SKM-1 treated with dmso at 0.1 percent for 144 hours (cell line): Measurements from ENCODE around the gene DCST1.

Source experiments
- DNase-seq: peaks from one replicate; lab custom pipeline; 2025; ENCODE audit not compliant: unreplicated experiment; lab: John Stamatoyannopoulos, UW

DCST1 gene

DNA sequence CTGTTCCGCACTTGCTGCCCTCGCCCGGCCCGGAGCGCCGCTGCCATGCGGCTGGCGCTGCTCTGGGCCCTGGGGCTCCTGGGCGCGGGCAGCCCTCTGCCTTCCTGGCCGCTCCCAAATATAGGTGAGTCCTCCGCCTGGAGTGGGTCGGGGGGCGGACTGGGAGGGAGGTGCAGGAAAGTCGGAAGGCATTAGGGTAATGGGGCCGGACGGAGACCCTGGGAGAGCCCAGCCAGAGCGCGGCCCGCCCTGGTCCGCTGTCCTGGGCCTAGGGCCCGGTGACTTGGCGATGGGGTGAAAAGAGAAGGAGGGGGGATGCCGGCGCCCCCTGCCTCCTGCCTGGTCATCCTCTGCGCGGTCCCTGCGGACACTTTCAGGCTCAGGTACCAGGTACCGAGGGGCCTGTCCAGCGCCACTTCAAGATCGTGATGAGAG, 17.7 kb downstream of the DCST1 start:
- DNase-seq, result no peak

- peak; percentile 32 for DNase-seq
These were observed 18.3 kb downstream of the DCST1 start for GRCh38 chr1:155051777-155052398.

DNA sequence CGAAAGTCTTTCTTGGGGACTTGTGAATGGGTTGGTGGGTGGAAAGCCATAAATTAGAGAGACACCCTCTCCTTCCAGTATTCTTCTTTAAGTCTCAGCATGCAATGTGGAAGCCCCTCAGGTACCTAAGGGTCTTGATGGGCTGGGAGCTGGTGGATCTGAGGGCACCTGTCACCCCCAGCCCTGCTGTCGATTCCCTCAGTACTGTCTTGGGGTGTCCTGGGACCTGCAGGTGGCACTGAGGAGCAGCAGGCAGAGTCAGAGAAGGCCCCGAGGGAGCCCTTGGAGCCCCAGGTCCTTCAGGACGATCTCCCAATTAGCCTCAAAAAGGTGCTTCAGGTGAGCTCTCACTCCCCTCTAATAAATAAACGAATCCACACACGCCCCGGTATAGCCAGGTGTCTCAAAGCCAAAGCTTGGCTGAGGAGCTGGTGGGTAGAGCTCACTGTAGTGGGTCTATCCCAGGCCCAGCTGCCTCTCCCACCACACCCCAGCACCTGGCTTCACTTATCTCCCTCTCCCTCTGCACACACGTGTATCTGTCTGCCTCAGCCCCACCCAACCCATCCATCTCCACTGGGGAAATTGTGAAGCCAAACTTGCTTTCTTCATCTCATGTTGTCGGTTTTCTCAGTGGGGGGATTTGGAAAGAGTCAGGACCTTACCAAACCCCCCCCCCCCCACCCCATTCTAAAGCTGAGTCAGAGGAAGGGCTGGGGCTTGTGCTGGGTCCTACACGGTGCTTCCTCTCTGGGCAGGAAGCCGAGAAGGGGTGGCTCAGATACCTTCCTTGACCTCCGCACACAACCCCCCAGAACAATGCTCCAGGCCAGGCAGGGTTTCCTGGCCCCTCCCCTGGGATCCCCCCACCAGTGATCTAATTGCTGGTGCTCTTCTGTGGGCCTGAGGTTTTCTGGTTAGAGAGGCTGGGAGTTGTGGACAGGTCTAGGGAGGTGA, 19.1 kb downstream of the DCST1 start:
- peak; percentile 34 for DNase-seq

- DNase-seq, result no peak
These were observed 20.0 kb downstream of the DCST1 start for GRCh38 chr1:155053531-155054105.

DNA sequence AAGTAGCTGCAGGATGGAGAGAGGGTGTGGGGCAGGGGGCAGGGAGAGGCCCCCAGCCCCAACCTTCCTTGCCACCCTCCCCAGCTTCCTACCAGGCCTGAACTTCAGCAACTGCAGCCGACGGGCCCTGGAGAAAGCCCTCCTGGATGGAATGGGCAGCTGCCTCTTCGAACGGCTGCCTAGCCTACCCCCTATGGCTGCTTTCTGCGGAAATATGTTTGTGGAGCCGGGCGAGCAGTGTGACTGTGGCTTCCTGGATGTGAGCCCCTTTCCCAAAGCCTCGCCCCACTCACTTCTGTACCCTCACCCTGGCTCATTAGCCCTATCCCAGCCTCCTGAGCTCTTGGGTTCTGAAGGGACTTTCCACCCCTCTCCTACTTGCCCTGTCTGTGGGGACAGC, 23.5 kb downstream of the DCST1 start:
- DNase-seq, result no peak

DNA sequence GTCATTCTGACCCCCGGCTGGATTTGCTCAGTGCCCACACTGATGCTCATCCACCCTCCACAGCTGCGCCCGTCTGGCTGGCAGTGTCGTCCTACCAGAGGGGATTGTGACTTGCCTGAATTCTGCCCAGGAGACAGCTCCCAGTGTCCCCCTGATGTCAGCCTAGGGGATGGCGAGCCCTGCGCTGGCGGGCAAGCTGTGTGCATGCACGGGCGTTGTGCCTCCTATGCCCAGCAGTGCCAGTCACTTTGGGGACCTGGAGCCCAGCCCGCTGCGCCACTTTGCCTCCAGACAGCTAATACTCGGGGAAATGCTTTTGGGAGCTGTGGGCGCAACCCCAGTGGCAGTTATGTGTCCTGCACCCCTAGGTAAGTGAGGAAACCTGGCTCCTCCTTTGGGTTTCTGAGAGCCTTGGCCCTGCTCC, 24.2 kb downstream of the DCST1 start:
- no peak for DNase-seq

DNA sequence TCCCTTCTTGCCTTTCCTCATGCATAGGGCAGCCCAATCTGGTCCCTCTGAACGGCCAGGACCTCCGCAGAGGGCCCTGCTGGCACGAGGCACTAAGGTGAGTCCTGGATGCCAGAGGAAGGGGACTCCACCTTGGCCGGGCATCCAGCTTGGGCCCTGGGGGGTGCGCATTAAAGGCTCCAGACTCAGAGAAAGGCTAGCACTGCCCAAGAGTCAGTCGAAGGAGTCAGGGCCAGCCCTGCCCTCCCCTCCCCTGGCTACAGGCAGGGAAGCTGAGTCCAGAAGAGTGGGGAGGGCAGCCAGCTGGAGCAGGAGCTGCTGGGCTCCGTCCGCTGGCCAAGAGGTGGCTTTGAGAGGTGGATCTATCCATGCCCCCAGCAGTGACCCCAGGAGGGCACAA, 27.1 kb downstream of the DCST1 start:
- no peak for DNase-seq

- peak; percentile 86 for DNase-seq
These were observed 27.9 kb downstream of the DCST1 start for GRCh38 chr1:155061381-155062150.

- DNase-seq, result no peak
These were observed 28.6 kb downstream of the DCST1 start for GRCh38 chr1:155062151-155062686.

- DNase-seq, result no peak
These were observed 29.2 kb downstream of the DCST1 start for GRCh38 chr1:155062702-155063411.

- peak; percentile 99 for DNase-seq
These were observed 30.0 kb downstream of the DCST1 start, which contains the start of gene EFNA4 for GRCh38 chr1:155063550-155064110. TSS of gene EFNA4 (plus strand) at chr1:155063740. CDS start at chr1:155063824, 84 bp downstream.

GRCh38 chr1:155064111-155064831, 30.6 kb downstream of the DCST1 start:
- no peak for DNase-seq

GRCh38 chr1:155064832-155065429, 31.3 kb downstream of the DCST1 start:
- no peak for DNase-seq

GRCh38 chr1:155066777-155067176, 33.2 kb downstream of the DCST1 start:
- DNase-seq, result no peak

- DNase-seq, result no peak
These were observed 35.0 kb downstream of the DCST1 start for GRCh38 chr1:155068599-155068998.

DNA sequence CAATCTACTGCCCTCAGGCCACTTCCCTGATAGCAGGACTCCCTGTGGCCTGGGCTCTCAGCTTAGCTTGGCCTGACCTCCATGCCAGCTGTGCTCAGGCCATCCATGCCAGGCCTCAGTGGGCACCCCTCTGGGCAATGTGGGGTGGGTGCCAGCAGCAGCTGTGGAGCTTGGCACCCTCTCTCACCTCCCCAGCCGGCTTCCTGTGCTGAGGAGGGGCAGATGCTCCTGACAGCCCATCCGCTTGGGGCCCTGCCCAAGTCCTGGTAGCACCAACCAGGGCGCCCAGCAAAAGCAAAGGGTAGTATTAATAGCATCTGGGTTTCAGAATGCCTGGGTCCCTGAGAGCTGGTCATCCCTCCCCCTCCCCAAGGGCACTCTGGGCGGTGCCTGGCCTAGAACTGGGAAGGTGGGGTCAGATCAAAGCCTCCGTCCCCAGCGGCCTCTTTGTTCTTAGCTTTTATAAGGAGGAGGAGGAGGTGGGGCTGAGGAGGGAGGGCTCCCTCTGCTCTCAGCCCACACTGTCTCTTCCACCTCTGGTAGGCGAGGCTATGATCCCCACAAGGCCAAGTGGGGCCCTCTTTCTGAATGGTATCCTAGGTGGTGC, 36.0 kb downstream of the DCST1 start:
- no peak for DNase-seq

- DNase-seq, result no peak
These were observed 36.6 kb downstream of the DCST1 start for GRCh38 chr1:155070158-155070621.
